Astrocyte of the spinal cord (primary cell): ENCODE data around the gene PRKCH.

Experiments
- DNase-seq: peaks from one replicate; pipeline ENCODE4 v3.0.0; 2011; ENCODE audit warnings: low read depth, low spot score
- H3K4me3 ChIP-seq: 2 replicates; pipeline ENCODE4 v1.5.1; 2011; ENCODE audit warnings: low read depth, mild to moderate bottlenecking, low read length, moderate library complexity
- in situ Hi-C: cut with HindIII; loops from 2 replicates; pipeline ENCODE4 v1.10.0; 2017; ENCODE audit warnings: low sequenced_read_pairs
- TF ChIP-seq, protein P1 (sequence below): IDR thresholded peaks from 2 replicates; pipeline ENCODE4 v1.5.1; 2012; ENCODE audit warnings: low read depth, mild to moderate bottlenecking, low read length, inconsistent platforms

Gene PRKCH

DNA sequence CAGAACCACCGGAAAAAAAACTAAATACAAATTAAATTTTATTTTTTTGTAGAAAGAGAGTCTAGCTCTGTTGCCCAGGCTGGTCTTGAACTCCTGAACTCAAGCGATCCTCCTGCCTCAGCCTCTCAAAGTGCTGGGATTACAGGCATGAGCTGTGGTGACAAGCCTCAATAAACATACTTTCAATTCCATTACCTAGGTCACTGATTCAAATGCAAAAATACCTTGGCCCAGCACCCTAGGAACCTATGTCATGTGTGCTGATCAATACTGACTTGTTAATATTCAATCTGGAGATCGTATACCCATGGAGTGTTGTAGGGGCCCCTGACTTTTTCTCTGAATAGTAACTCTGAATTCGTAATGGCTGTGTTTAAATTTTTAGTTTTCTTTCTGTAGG, 33.2 kb upstream of the PRKCH start:
- in situ Hi-C loops: no loop called here
- TF ChIP-seq, protein P1, sequence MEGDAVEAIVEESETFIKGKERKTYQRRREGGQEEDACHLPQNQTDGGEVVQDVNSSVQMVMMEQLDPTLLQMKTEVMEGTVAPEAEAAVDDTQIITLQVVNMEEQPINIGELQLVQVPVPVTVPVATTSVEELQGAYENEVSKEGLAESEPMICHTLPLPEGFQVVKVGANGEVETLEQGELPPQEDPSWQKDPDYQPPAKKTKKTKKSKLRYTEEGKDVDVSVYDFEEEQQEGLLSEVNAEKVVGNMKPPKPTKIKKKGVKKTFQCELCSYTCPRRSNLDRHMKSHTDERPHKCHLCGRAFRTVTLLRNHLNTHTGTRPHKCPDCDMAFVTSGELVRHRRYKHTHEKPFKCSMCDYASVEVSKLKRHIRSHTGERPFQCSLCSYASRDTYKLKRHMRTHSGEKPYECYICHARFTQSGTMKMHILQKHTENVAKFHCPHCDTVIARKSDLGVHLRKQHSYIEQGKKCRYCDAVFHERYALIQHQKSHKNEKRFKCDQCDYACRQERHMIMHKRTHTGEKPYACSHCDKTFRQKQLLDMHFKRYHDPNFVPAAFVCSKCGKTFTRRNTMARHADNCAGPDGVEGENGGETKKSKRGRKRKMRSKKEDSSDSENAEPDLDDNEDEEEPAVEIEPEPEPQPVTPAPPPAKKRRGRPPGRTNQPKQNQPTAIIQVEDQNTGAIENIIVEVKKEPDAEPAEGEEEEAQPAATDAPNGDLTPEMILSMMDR: no peak

GRCh38 chr14:61288720-61289119, 32.7 kb upstream of the PRKCH start:
- H3K4me3 ChIP-seq: no peak overlapping the region
- DNase-seq: no peak
- in situ Hi-C loops: no loop called here
- TF ChIP-seq, protein P1: no peak

More for the DNA sequence above, 33.2 kb upstream of the PRKCH start:
- no peak overlapping the region for H3K4me3 ChIP-seq
- no peak for DNase-seq

DNA sequence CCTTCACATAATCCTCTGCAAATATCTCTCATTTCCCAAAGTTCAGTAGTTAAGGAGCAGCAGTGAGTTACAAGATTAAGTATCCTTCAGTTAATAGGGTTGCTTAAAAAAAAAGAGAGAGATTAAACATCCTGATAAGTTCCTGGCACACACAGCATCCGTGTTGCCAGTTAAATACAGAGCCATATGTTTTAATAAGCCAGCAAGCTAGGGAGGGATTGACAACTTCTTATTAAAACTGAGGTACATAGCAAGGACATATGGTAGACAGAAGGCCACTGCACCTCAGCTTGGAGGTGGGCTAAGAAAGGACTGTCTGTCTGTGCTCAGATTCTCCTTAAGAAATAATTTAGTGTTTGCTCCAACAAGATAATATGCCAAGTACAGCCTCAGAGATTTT, 30.7 kb upstream of the PRKCH start:
- H3K4me3 ChIP-seq: no peak overlapping the region
- DNase-seq: no peak
- TF ChIP-seq, protein P1: no peak
- in situ Hi-C loops: no loop called here

GRCh38 chr14:61296151-61296550, 25.2 kb upstream of the PRKCH start:
- DNase-seq: no peak
- in situ Hi-C loops: no loop called here
- H3K4me3 ChIP-seq: no peak overlapping the region
- TF ChIP-seq, protein P1: no peak

- in situ Hi-C loops: no loop called here
- DNase-seq: peak; percentile 54
- TF ChIP-seq, protein P1: peak; percentile 71
- H3K4me3 ChIP-seq: no peak overlapping the region
These were observed 24.5 kb upstream of the PRKCH start for GRCh38 chr14:61296719-61297502.

DNA sequence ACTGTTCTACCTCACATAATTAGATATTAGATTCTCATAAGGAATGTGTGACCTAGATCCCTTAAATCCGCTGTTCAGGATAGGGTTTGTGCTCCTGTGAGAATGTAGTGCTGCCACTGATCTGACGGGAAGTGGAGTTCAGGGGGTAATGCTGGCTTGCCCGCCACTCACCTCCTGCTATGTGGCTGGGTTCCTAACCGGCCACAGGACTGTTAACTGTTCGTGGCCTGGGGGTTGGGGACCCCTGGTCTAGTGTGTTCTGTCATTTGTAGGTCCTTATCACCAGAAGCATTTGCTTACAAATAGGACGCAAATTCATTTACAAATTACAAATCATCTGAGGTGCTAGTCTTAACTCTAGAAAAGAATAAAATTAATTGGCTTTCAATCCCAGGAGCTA, 23.8 kb upstream of the PRKCH start:
- no peak overlapping the region for H3K4me3 ChIP-seq
- in situ Hi-C loops: no loop called here
- TF ChIP-seq, protein P1: no peak
- no peak for DNase-seq
